H1 (cell line): Measurements from ENCODE around the gene TMEM14C. TPM values are rescaled to one million over a fixed set of nuclear protein-coding genes. Genes with fewer than 3 reads are reported as not detected.
A peak's percentile ranks its signal among the peaks of the same experiment; 100 is the strongest.
"Not testable (repeated sequence)": the region's sequence is repeated elsewhere in the genome, so short reads cannot be mapped to it uniquely, and the experiment has no call there.

Source experiments
- CTCF ChIA-PET: fragments of 300-600 bp; sonication (Branson Sonifier 250); formaldehyde crosslinking; loops from one replicate; lab custom pipeline; 2021; ENCODE audit not compliant: partially characterized antibody; lab: Charles Lee
- POLR2A ChIA-PET: fragments of 300-600 bp; sonication (Branson Sonifier 250); formaldehyde crosslinking; loops from one replicate; lab custom pipeline; 2021; ENCODE audit warnings: inconsistent platforms; ENCODE audit not compliant: partially characterized antibody; lab: Charles Lee
- DNase-seq, 2 experiments: peaks; one replicate each; pipeline versions ENCODE4 v3.0.0 to v3.0.0-alpha.2; 2010 to 2022; ENCODE audit warnings: low spot score in 2 of 2, low read depth in 1 of 2, mixed read lengths in 1 of 2
- FAIRE-seq: peaks from 2 replicates; lab custom pipeline; 2011; peaks lifted over from hg19 to GRCh38; lab: Jason Lieb, UNC
- H2AFZ ChIP-seq: 2 replicates; pipeline ENCODE4 v1.8.1; 2012; ENCODE audit warnings: low read length, inconsistent platforms
- H2AK5ac ChIP-seq: 2 replicates; pipeline ENCODE4 v1.6.1; 2013; ENCODE audit warnings: low read depth, low read length
- H2BK120ac ChIP-seq: replicated peaks from 2 replicates; pipeline ENCODE3; 2013; ENCODE audit warnings: low read depth, low read length, inconsistent platforms
- H2BK12ac ChIP-seq: 2 replicates; pipeline ENCODE4 v1.6.1; 2013; ENCODE audit warnings: low read depth, low read length
- H2BK15ac ChIP-seq: 2 replicates; pipeline ENCODE4 v1.6.1; 2013; ENCODE audit warnings: low read length
- H2BK20ac ChIP-seq: 2 replicates; pipeline ENCODE4 v1.6.1; 2013; ENCODE audit warnings: low read length
- H2BK5ac ChIP-seq: 2 replicates; pipeline ENCODE4 v1.6.1; 2013; ENCODE audit warnings: low read depth, low read length
- H3K14ac ChIP-seq: 2 replicates; pipeline ENCODE4 v1.6.1; 2013; ENCODE audit warnings: inconsistent platforms; ENCODE audit not compliant: insufficient read length
- H3K18ac ChIP-seq: 2 replicates; pipeline ENCODE4 v1.6.1; 2013; ENCODE audit warnings: low read length; ENCODE audit errors: extremely low read depth
- H3K23ac ChIP-seq: 2 replicates; pipeline ENCODE4 v1.6.1; 2013; ENCODE audit warnings: inconsistent platforms; ENCODE audit not compliant: insufficient read length
- H3K23me2 ChIP-seq: 2 replicates; pipeline ENCODE4 v1.6.1; 2013; ENCODE audit warnings: low read depth, low read length
- H3K27ac ChIP-seq: 2 replicates; pipeline ENCODE4 v1.6.1; 2011; ENCODE audit warnings: low read depth, low read length, inconsistent platforms
- H3K27me3 ChIP-seq, 4 experiments: replicated peaks in 1 of 4; 1 replicate in 1 of 4; 2 replicates in 3 of 4; pipeline versions ENCODE4 v1.6.1 to v1.8.1; 2011 to 2013; ENCODE audit warnings: low read length in 3 of 4, mild to moderate bottlenecking in 3 of 4, inconsistent platforms in 2 of 4, mixed read lengths in 2 of 4, moderate library complexity in 1 of 4; ENCODE audit not compliant: control insufficient read depth in 3 of 4, insufficient read depth in 3 of 4; ENCODE audit errors: extremely low read depth in 1 of 4
- H3K36me3 ChIP-seq, 4 experiments: 2 replicates each; pipeline versions ENCODE4 v1.6.1 to v1.8.1; 2011 to 2013; ENCODE audit warnings: mild to moderate bottlenecking in 4 of 4, low read length in 3 of 4, moderate library complexity in 2 of 4, control low read depth in 1 of 4, inconsistent platforms in 1 of 4; ENCODE audit not compliant: insufficient read depth in 4 of 4, control insufficient read depth in 2 of 4
- H3K4ac ChIP-seq: replicated peaks from 2 replicates; pipeline ENCODE3; 2013; ENCODE audit warnings: low read length, low read depth, mixed read lengths, inconsistent platforms; ENCODE audit not compliant: insufficient read length
- H3K4me1 ChIP-seq, 4 experiments: replicated peaks in 1 of 4; 1 replicate in 1 of 4; 2 replicates in 3 of 4; pipeline versions ENCODE4 v1.6.1 to v1.8.1; 2011 to 2013; ENCODE audit warnings: low read length in 3 of 4, inconsistent platforms in 2 of 4, mixed read lengths in 1 of 4; ENCODE audit not compliant: insufficient read depth in 4 of 4, control insufficient read depth in 3 of 4
- H3K4me2 ChIP-seq, 2 experiments: 2 replicates each; pipeline versions ENCODE4 v1.6.1 to v1.8.1; 2011 to 2013; ENCODE audit warnings: low read depth in 2 of 2, low read length in 2 of 2, control low read depth in 1 of 2, inconsistent platforms in 1 of 2, mild to moderate bottlenecking in 1 of 2; ENCODE audit not compliant: insufficient read depth in 1 of 2
- H3K4me3 ChIP-seq, 4 experiments: fragments of 200-600, 300-600 bp in 1 of 4; sonication (generic), shearing (Covaris generic), sonication (Bioruptor Twin) in 1 of 4; 2 replicates each; pipeline versions ENCODE4 v1.5.1 to v1.8.1; 2011 to 2016; ENCODE audit warnings: low read length in 4 of 4, low read depth in 3 of 4, control low read depth in 2 of 4, inconsistent platforms in 2 of 4, mild to moderate bottlenecking in 2 of 4, mixed read lengths in 1 of 4, moderate library complexity in 1 of 4; ENCODE audit not compliant: insufficient read depth in 2 of 4; ENCODE audit errors: extremely low read depth in 1 of 4
- H3K56ac ChIP-seq: replicated peaks from 2 replicates; pipeline ENCODE3; 2013; ENCODE audit warnings: low read depth, mild to moderate bottlenecking, mixed read lengths, low read length, inconsistent platforms; ENCODE audit not compliant: insufficient read length
- H3K79me1 ChIP-seq: 2 replicates; pipeline ENCODE4 v1.6.1; 2013; ENCODE audit warnings: low read depth, low read length, control low read depth
- H3K79me2 ChIP-seq, 2 experiments: 2 replicates each; pipeline versions ENCODE4 v1.6.1 to v1.8.1; 2012 to 2013; ENCODE audit warnings: low read length in 2 of 2, mild to moderate bottlenecking in 2 of 2, inconsistent platforms in 1 of 2; ENCODE audit not compliant: insufficient read depth in 2 of 2, control insufficient read depth in 1 of 2
- H3K9ac ChIP-seq, 4 experiments: replicated peaks in 1 of 4; 1 replicate in 1 of 4; 2 replicates in 3 of 4; pipeline versions ENCODE4 v1.6.1 to v1.8.1; 2011 to 2013; ENCODE audit warnings: low read depth in 3 of 4, low read length in 3 of 4, control low read depth in 2 of 4, mild to moderate bottlenecking in 2 of 4, moderate library complexity in 2 of 4, inconsistent platforms in 1 of 4; ENCODE audit errors: extremely low read depth in 1 of 4
- H3K9me3 ChIP-seq, 2 experiments: 2 replicates each; pipeline versions ENCODE4 v1.6.1 to v1.8.1; 2012 to 2013; ENCODE audit warnings: mild to moderate bottlenecking in 2 of 2, moderate library complexity in 2 of 2, control low read depth in 1 of 2, inconsistent platforms in 1 of 2, low read depth in 1 of 2, low read length in 1 of 2, mixed read lengths in 1 of 2; ENCODE audit not compliant: insufficient read depth in 2 of 2
- H4K20me1 ChIP-seq, 2 experiments: replicated peaks in 1 of 2; 2 replicates each; pipeline versions ENCODE3 to v1.8.1; 2011 to 2013; ENCODE audit warnings: inconsistent platforms in 2 of 2, low read length in 2 of 2, mild to moderate bottlenecking in 1 of 2; ENCODE audit not compliant: insufficient read depth in 2 of 2, control insufficient read depth in 1 of 2
- H4K5ac ChIP-seq: 2 replicates; pipeline ENCODE4 v1.6.1; 2013; ENCODE audit warnings: low read length, low read depth, mixed read lengths, inconsistent platforms; ENCODE audit not compliant: insufficient read length
- H4K8ac ChIP-seq: 2 replicates; pipeline ENCODE4 v1.8.0; 2013; ENCODE audit warnings: mild to moderate bottlenecking, moderate library complexity, low read length, inconsistent platforms; ENCODE audit not compliant: insufficient read depth; ENCODE audit errors: extremely low read depth
- H4K91ac ChIP-seq: replicated peaks from 2 replicates; pipeline ENCODE3; 2013; ENCODE audit warnings: low read length, mixed read lengths, inconsistent platforms; ENCODE audit not compliant: insufficient read length
- WGBS, 2 experiments: shearing (Covaris generic) in 1 of 2; methylation state at CpG; one replicate each; pipeline versions ENCODE4 v1.1.6 to v1.1.7; 2013 to 2015; ENCODE audit warnings: low lambda C conversion rate in 2 of 2, mixed read lengths in 2 of 2, inconsistent platforms in 1 of 2, low coverage in 1 of 2, missing lambda C conversion rate in 1 of 2; ENCODE audit not compliant: insufficient replicate concordance in 2 of 2, insufficient coverage in 1 of 2, insufficient read length in 1 of 2; ENCODE audit errors: extremely low coverage in 1 of 2, missing lambda C conversion rate in 1 of 2; 5-methylcytosine and 5-hydroxymethylcytosine counted together
- polyA plus RNA-seq, 7 experiments: library from polyadenylated mRNA; depleted of rRNA in 3 of 7; stranded (reverse) in 5 of 7; unstranded in 2 of 7; fragments of >200 nt in 5 of 7; fragments of 200-250 nt in 2 of 7; gene quantifications; 1 replicate in 5 of 7; 2 replicates in 1 of 7; 4 replicates in 1 of 7; pipeline versions ENCODE4 v1.2.1 to v1.2.3, GENCODE V29; 2011 to 2013; ENCODE audit warnings: missing spikeins in 2 of 7, mixed read lengths in 2 of 7
- total RNA-seq: library from RNA; stranded (reverse); fragmentation: NEBNext Ultra II Directional; extraction: Animal tissue kit (Norgen Biotek cat#: 25700); gene quantifications from 2 replicates; pipeline ENCODE4 v1.2.1, GENCODE V29; 2021

The TMEM14C gene
- total and polyA plus RNA-seq, 2 of the 8 experiments (the other 6 are each of a cell fraction or from before 2014, with no cell fraction given) = 116 to 157 TPM

DNA sequence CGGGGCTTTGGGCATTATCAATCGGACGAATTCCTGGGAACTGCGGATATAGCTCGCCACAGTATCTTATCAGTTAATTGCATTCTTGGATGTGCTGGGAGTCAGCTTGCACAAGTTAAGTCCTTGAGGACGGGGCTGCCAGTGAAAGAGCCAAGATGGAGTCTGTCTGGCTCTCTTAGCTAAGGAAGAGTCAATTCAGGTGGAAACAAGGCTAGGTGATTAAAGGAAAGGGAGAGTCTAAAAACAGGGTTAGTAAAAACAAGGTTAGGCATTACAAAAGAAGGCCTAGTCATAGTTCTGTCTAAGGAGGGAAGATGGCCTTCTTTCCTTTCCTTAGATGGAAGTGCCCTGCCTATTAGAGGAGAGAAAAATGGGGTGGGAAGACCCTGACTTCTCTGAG, 27.7 kb downstream of the TMEM14C start:
- H3K4ac ChIP-seq, FAIRE-seq, H4K5ac ChIP-seq, H3K56ac ChIP-seq, H2BK5ac ChIP-seq, H4K8ac ChIP-seq, H3K14ac ChIP-seq, H3K23me2 ChIP-seq, DNase-seq, H4K91ac ChIP-seq, H2AK5ac ChIP-seq, H2AFZ ChIP-seq, H2BK15ac ChIP-seq, H3K9me3 ChIP-seq, H3K23ac ChIP-seq, H3K79me1 ChIP-seq, H3K4me2 ChIP-seq, H2BK120ac ChIP-seq, H3K4me3 ChIP-seq, H3K4me1 ChIP-seq, H3K27me3 ChIP-seq, H3K27ac ChIP-seq, H2BK20ac ChIP-seq, H3K9ac ChIP-seq, H2BK12ac ChIP-seq, H3K18ac ChIP-seq: not testable (repeated sequence)
- CTCF ChIA-PET = interaction anchor here (1.0 kb wide), 1 partner anchor 284 kb away, joined by 3 read pairs; no protein-coding TSS in a partner anchor
- 99% methylated on average over 6 of the region's 6 CpGs; no CpG with 5 or more reads in 1 of the 2 experiments for WGBS, 2 experiments
- POLR2A ChIA-PET = interaction anchor here (1.5 kb wide), 1 partner anchor 26 kb away, joined by 5 read pairs; no protein-coding TSS in a partner anchor
- Histone ChIP-seq H4K20me1 (peaks cover 19% of the 10 kb centered on the region in 2 experiments), H3K79me2 (peaks cover 9 to 71% of the 10 kb centered on the region in 2 experiments), H3K36me3 (peaks cover 8 to 48% (median 27%) of the 10 kb centered on the region in 4 experiments)

DNA sequence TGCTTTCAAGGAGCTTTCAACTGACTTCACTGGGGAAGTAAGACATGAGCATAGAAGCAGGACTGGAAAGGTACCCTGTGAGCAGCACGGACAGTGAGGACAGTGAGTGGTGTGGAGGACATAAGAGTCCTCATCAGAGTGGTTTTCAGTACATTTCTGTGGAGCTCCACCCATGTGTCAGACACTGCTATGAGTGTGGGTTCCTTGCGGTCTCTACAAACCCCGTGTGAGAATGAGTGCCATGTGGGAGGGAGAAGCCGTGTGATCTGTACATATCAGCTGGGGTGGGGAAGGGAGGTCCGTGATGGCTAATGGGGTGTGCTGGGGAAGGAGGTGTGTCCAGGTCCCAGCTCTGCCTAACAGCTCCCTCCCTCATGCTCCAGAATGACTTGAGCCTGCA, 28.9 kb downstream of the TMEM14C start:
- H3K4ac ChIP-seq, H3K23me2 ChIP-seq, H3K9ac ChIP-seq, H3K4me2 ChIP-seq, H3K18ac ChIP-seq, H3K27me3 ChIP-seq, H2BK15ac ChIP-seq, FAIRE-seq, H2BK5ac ChIP-seq, H3K14ac ChIP-seq, H3K9me3 ChIP-seq, DNase-seq, H3K4me1 ChIP-seq, H2AK5ac ChIP-seq, H3K4me3 ChIP-seq, H2BK120ac ChIP-seq, H4K8ac ChIP-seq, H2BK12ac ChIP-seq, H3K79me1 ChIP-seq, CTCF ChIA-PET, H3K23ac ChIP-seq, H4K91ac ChIP-seq, H2BK20ac ChIP-seq, H4K5ac ChIP-seq, H3K56ac ChIP-seq, H2AFZ ChIP-seq: not testable (repeated sequence)
- H3K27ac ChIP-seq = 0 out of 2 replicates have a peak overlapping the region, but pooled peaks have one; percentile 32
- H3K36me3 ChIP-seq = peaks cover 10 to 53% (median 35%) of the 10 kb centered on the region in 4 experiments
- WGBS, 2 experiments = 90% methylated on average over 5 of the region's 5 CpGs; no CpG with 5 or more reads in 1 of the 2 experiments
- POLR2A ChIA-PET = interaction anchor here (0.6 to 1.0 kb wide), 3 partner anchors 50 to 186 kb away, joined by 3 to 4 read pairs (median 3); no protein-coding TSS in a partner anchor
- H4K20me1 ChIP-seq = peaks cover 19% of the 10 kb centered on the region in 2 experiments
- peaks cover 9 to 77% of the 10 kb centered on the region in 2 experiments for H3K79me2 ChIP-seq
